ENCODE measurements around the gene PITHD1. TPM values are rescaled to one million over a fixed set of nuclear protein-coding genes. Genes with fewer than 3 reads are reported as not detected.
"Not testable (repeated sequence)": the region's sequence is repeated elsewhere in the genome, so short reads cannot be mapped to it uniquely, and the experiment has no call there.

PITHD1 gene
- total RNA-seq, 4 donors from 2014 or later, result 56.3 to 77.6 (median 60.8) TPM

- TF ChIP-seq CTCF (IDR thresholded peaks at IDR 0.05) (no peak), POLR2AphosphoS5 (IDR thresholded peaks at IDR 0.05) (no peak), EP300 (IDR thresholded peaks at IDR 0.05) (no peak), POLR2A (IDR thresholded peaks at IDR 0.05) (no peak)
- Histone ChIP-seq H3K4me1 (peaks cover 0 to 27% (median 15%) of the 10 kb centered on the region in 3 donors), H3K27ac (peak overlapping the region in 3 of 4 donors; percentile 87 to 94 (median 93)), H3K4me3 (no peak overlapping the region), H3K36me3 (peaks cover 0 to 38% of the 10 kb centered on the region in 2 donors), H3K9me3 (no peaks in the 10 kb centered on the region), H3K27me3 (no peaks in the 10 kb centered on the region)
- WGBS, 2 donors (ENCODE audit: low coverage in 1 of 2), result 33 to 51% methylated on average over 1 to 4 of the region's 10 CpGs
- ATAC-seq, result no peak
Measured at GRCh38 chr1:23801876-23802275, 23.7 kb downstream of the PITHD1 start.

GRCh38 chr1:23802809-23803342, 24.7 kb downstream of the PITHD1 start:
- Histone ChIP-seq H3K4me1 (peaks cover 0 to 27% (median 15%) of the 10 kb centered on the region in 3 donors), H3K36me3 (peaks cover 0 to 38% of the 10 kb centered on the region in 2 donors)
- not testable (repeated sequence) for H3K27ac ChIP-seq, H3K9me3 ChIP-seq, H3K27me3 ChIP-seq, ATAC-seq, H3K4me3 ChIP-seq
- WGBS, 2 donors (ENCODE audit: low coverage in 1 of 2), result 81 to 94% methylated on average over 6 to 7 of the region's 7 CpGs

- Histone ChIP-seq H3K4me3 (no peak overlapping the region), H3K27me3 (no peaks in the 10 kb centered on the region), H3K36me3 (peaks cover 0 to 42% of the 10 kb centered on the region in 2 donors), H3K9me3 (no peaks in the 10 kb centered on the region), H3K27ac (no peak overlapping the region), H3K4me1 (peaks cover 0 to 27% (median 15%) of the 10 kb centered on the region in 3 donors)
- no peak for ATAC-seq
- no peak for TF ChIP-seq POLR2AphosphoS5 (IDR thresholded peaks at IDR 0.05)
- no peak for TF ChIP-seq CTCF (IDR thresholded peaks at IDR 0.05)
- TF ChIP-seq EP300 (IDR thresholded peaks at IDR 0.05), result no peak
- TF ChIP-seq POLR2A (IDR thresholded peaks at IDR 0.05), result no peak
- WGBS, 2 donors (ENCODE audit: low coverage in 1 of 2), result 88 to 100% methylated on average over 1 to 3 of the region's 5 CpGs
Measured at GRCh38 chr1:23803674-23804073, 25.5 kb downstream of the PITHD1 start.

- Histone ChIP-seq H3K4me1 (peaks cover 0 to 20% (median 13%) of the 10 kb centered on the region in 3 donors), H3K36me3 (peaks cover 0 to 42% of the 10 kb centered on the region in 2 donors), H3K27me3 (no peaks in the 10 kb centered on the region), H3K4me3 (no peak overlapping the region), H3K9me3 (no peaks in the 10 kb centered on the region), H3K27ac (no peak overlapping the region)
- 60 to 82% methylated on average over 2 to 6 of the region's 7 CpGs for WGBS, 2 donors (ENCODE audit: low coverage in 1 of 2)
- ATAC-seq, result no peak
- TF ChIP-seq POLR2A (IDR thresholded peaks at IDR 0.05), result no peak
- TF ChIP-seq EP300 (IDR thresholded peaks at IDR 0.05), result no peak
- no peak for TF ChIP-seq CTCF (IDR thresholded peaks at IDR 0.05)
- TF ChIP-seq POLR2AphosphoS5 (IDR thresholded peaks at IDR 0.05), result no peak
Measured at GRCh38 chr1:23804183-23804835, 26.1 kb downstream of the PITHD1 start.

- ATAC-seq, result no peak
- TF ChIP-seq EP300 (IDR thresholded peaks at IDR 0.05) (no peak), POLR2AphosphoS5 (IDR thresholded peaks at IDR 0.05) (no peak), POLR2A (IDR thresholded peaks at IDR 0.05) (no peak), CTCF (IDR thresholded peaks at IDR 0.05) (no peak)
- peaks cover 0 to 42% of the 10 kb centered on the region in 2 donors for H3K36me3 ChIP-seq
- peaks cover 0 to 20% (median 6%) of the 10 kb centered on the region in 3 donors for H3K4me1 ChIP-seq
- no peaks in the 10 kb centered on the region for H3K9me3 ChIP-seq
- 100% methylated on average over 2 of the region's 2 CpGs for WGBS, 2 donors (ENCODE audit: low coverage in 1 of 2)
- no peak overlapping the region for H3K27ac ChIP-seq
- H3K4me3 ChIP-seq, result no peak overlapping the region
- no peaks in the 10 kb centered on the region for H3K27me3 ChIP-seq
Measured at GRCh38 chr1:23805025-23805424, 26.8 kb downstream of the PITHD1 start.
